ENCODE measurements around the gene SEL1L2.

SEL1L2 gene

GRCh38 chr20:13839421-13840092 lies 150.9 kb downstream of the SEL1L2 start:
- no peak for TF ChIP-seq CTCF (IDR thresholded peaks at IDR 0.05; ENCODE audit: low read depth, low read length, missing control alignments)
- H3K4me3 ChIP-seq (replicated peaks; ENCODE audit: low read depth, low read length) = no peak overlapping the region
- peak; percentile 29 for DNase-seq (ENCODE audit: extremely low read depth, low read depth)

GRCh38 chr20:13838664-13839063 lies 151.8 kb downstream of the SEL1L2 start:
- no peak for TF ChIP-seq CTCF (IDR thresholded peaks at IDR 0.05; ENCODE audit: low read depth, low read length, missing control alignments)
- DNase-seq (ENCODE audit: extremely low read depth, low read depth) = no peak
- H3K4me3 ChIP-seq (replicated peaks; ENCODE audit: low read depth, low read length) = no peak overlapping the region

- no peak for DNase-seq (ENCODE audit: extremely low read depth, low read depth)
- H3K4me3 ChIP-seq (replicated peaks; ENCODE audit: low read depth, low read length) = no peak overlapping the region
- no peak for TF ChIP-seq CTCF (IDR thresholded peaks at IDR 0.05; ENCODE audit: low read depth, low read length, missing control alignments)
These were observed 158.9 kb downstream of the SEL1L2 start for GRCh38 chr20:13831476-13831875.

GRCh38 chr20:13825465-13825864 lies 164.9 kb downstream of the SEL1L2 start:
- DNase-seq (ENCODE audit: extremely low read depth, low read depth) = no peak
- no peak overlapping the region for H3K4me3 ChIP-seq (replicated peaks; ENCODE audit: low read depth, low read length)
- TF ChIP-seq CTCF (IDR thresholded peaks at IDR 0.05; ENCODE audit: low read depth, low read length, missing control alignments) = no peak

GRCh38 chr20:13824459-13824858 lies 166.0 kb downstream of the SEL1L2 start:
- no peak for DNase-seq (ENCODE audit: extremely low read depth, low read depth)
- no peak overlapping the region for H3K4me3 ChIP-seq (replicated peaks; ENCODE audit: low read depth, low read length)
- TF ChIP-seq CTCF (IDR thresholded peaks at IDR 0.05; ENCODE audit: low read depth, low read length, missing control alignments) = no peak

GRCh38 chr20:13822459-13822858 lies 168.0 kb downstream of the SEL1L2 start:
- DNase-seq (ENCODE audit: extremely low read depth, low read depth) = no peak
- no peak for TF ChIP-seq CTCF (IDR thresholded peaks at IDR 0.05; ENCODE audit: low read depth, low read length, missing control alignments)
- H3K4me3 ChIP-seq (replicated peaks; ENCODE audit: low read depth, low read length) = no peak overlapping the region

- DNase-seq (ENCODE audit: extremely low read depth, low read depth) = no peak
- H3K4me3 ChIP-seq (replicated peaks; ENCODE audit: low read depth, low read length) = no peak overlapping the region
- no peak for TF ChIP-seq CTCF (IDR thresholded peaks at IDR 0.05; ENCODE audit: low read depth, low read length, missing control alignments)
These were observed 168.5 kb downstream of the SEL1L2 start for GRCh38 chr20:13821876-13822275.

All from HFF-Myc (cell line).